ENCODE measurements around the gene GJA5. TPM values are rescaled to one million over a fixed set of nuclear protein-coding genes. Genes with fewer than 3 reads are reported as not detected.

Gene GJA5
- polyA plus RNA-seq, 2 of the 4 experiments (the other 2 are of a cell fraction): not detected

DNA sequence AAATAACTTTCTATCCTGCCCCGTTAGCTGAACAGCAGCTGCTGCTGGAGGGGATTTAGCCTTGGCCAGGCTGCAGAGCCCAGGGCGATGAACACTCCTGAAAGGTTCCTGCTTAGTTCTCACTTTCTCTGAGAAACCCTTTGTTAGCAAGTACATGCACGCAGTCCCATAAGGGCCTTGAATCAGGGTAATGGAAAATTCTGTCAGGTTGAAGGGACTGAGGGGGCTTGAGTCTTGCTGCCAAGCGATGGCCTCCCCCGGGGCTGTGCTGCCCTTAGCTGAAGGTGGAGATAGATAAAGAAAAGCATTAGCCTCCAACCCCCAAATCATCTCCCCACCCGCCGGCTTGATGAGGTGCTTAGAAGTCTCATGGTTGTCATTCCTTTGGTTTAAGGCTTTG lies 7.9 kb downstream of the GJA5 start (continued):
- TF ChIP-seq, protein P1, sequence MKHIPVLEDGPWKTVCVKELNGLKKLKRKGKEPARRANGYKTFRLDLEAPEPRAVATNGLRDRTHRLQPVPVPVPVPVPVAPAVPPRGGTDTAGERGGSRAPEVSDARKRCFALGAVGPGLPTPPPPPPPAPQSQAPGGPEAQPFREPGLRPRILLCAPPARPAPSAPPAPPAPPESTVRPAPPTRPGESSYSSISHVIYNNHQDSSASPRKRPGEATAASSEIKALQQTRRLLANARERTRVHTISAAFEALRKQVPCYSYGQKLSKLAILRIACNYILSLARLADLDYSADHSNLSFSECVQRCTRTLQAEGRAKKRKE (CRISPR knock-in tag; IDR thresholded peaks at IDR 0.05; ENCODE audit: low read depth): no peak
- no peak for TF ChIP-seq RAD21 (conservative IDR thresholded peaks at IDR 0.05 in 1 of 2, IDR thresholded peaks at IDR 0.05 in 1 of 2)

- no peak overlapping the region for H3K4me3 ChIP-seq
- no peaks in the 10 kb centered on the region for H3K4me1 ChIP-seq
- no peaks in the 10 kb centered on the region for H3K9me3 ChIP-seq
- 41% methylated on average over 5 of the region's 5 CpGs for WGBS (ENCODE audit: missing lambda C conversion rate)
- no peak for DNase-seq (ENCODE audit: low read depth in 1 of 2, low spot score in 1 of 2)
- no peak overlapping the region for H3K4me2 ChIP-seq
- POLR2A ChIA-PET: no interaction called here
- H3K27ac ChIP-seq: no peak overlapping the region
- no peak for ATAC-seq
- FAIRE-seq: no peak
- CTCF ChIA-PET: no interaction called here
- TF ChIP-seq NFE2L2 (conservative IDR thresholded peaks at IDR 0.05; ENCODE audit: low read length) (no peak), GATA3 (IDR thresholded peaks at IDR 0.05; ENCODE audit: borderline replicate concordance) (no peak), PBX3 (IDR thresholded peaks at IDR 0.05) (no peak), BCL3 (IDR thresholded peaks at IDR 0.05) (no peak), FOSL2 (IDR thresholded peaks at IDR 0.05) (no peak), FOSL2 (CRISPR knock-in tag; IDR thresholded peaks at IDR 0.05) (no peak), NR3C1 (IDR thresholded peaks at IDR 0.05) (no peak), MAZ (IDR thresholded peaks at IDR 0.05; ENCODE audit: borderline replicate concordance, low read depth, low read length) (no peak), RAD21 (conservative IDR thresholded peaks at IDR 0.05 in 1 of 2, IDR thresholded peaks at IDR 0.05 in 1 of 2) (no peak), ZFP36 (IDR thresholded peaks at IDR 0.05; ENCODE audit: borderline replicate concordance, partially characterized antibody) (no peak)
Measured at GRCh38 chr1:147751346-147751745, 9.1 kb downstream of the GJA5 start.

GRCh38 chr1:147750618-147751217 lies 9.7 kb downstream of the GJA5 start:
- no peak for DNase-seq (ENCODE audit: low read depth in 1 of 2, low spot score in 1 of 2)
- CTCF ChIA-PET: no interaction called here

More at GRCh38 chr1:147750618-147751217, 9.7 kb downstream of the GJA5 start:
- 44% methylated on average over 7 of the region's 7 CpGs for WGBS (ENCODE audit: missing lambda C conversion rate)
- no peaks in the 10 kb centered on the region for H3K4me1 ChIP-seq
- H3K9me3 ChIP-seq: no peaks in the 10 kb centered on the region
- no peak overlapping the region for H3K4me3 ChIP-seq
- POLR2A ChIA-PET: no interaction called here
- FAIRE-seq (no peak), ATAC-seq (no peak)
- no peak overlapping the region for H3K4me2 ChIP-seq
- H3K27ac ChIP-seq: no peak overlapping the region
- TF ChIP-seq JUNB (IDR thresholded peaks at IDR 0.05): no peak
- TF ChIP-seq JUN (IDR thresholded peaks at IDR 0.05): no peak
- TF ChIP-seq FOSB (CRISPR knock-in tag; IDR thresholded peaks at IDR 0.05): no peak
- TF ChIP-seq SMC3 (IDR thresholded peaks at IDR 0.05): no peak
- no peak for TF ChIP-seq ZC3H11A (IDR thresholded peaks at IDR 0.05)
- TF ChIP-seq HMGXB4 (CRISPR knock-in tag; IDR thresholded peaks at IDR 0.05; ENCODE audit: borderline replicate concordance): no peak
- no peak for TF ChIP-seq CBX2 (IDR thresholded peaks at IDR 0.05; ENCODE audit: borderline replicate concordance, low read depth)
- no peak for TF ChIP-seq PBX3 (IDR thresholded peaks at IDR 0.05)
- TF ChIP-seq E2F6 (IDR thresholded peaks at IDR 0.05; ENCODE audit: borderline replicate concordance, low read depth): no peak
- TF ChIP-seq RAD21 (conservative IDR thresholded peaks at IDR 0.05 in 1 of 2, IDR thresholded peaks at IDR 0.05 in 1 of 2): no peak
- TF ChIP-seq FOSL2 (IDR thresholded peaks at IDR 0.05): no peak
- no peak for TF ChIP-seq FOSL2 (CRISPR knock-in tag; IDR thresholded peaks at IDR 0.05)
- TF ChIP-seq ESRRA (IDR thresholded peaks at IDR 0.05; ENCODE audit: borderline replicate concordance, low read length): no peak
- TF ChIP-seq CHD4 (IDR thresholded peaks at IDR 0.05; ENCODE audit: borderline replicate concordance): no peak

Measured in A549 (cell line).